Prostate gland (tissue), 2 donors: ENCODE measurements around the gene ARRB1.

Experiments
- POLR2AphosphoS5 ChIP-seq: sonication (generic); formaldehyde crosslinking; IDR thresholded peaks from one replicate; pipeline ENCODE4 v1.6.1; 2017; ENCODE audit warnings: antibody characterized with exemption
- TF ChIP-seq, protein P1 (sequence below), 4 experiments: fragments of 200-600 bp in 2 of 4; fragments of 450-650 bp in 2 of 4; sonication (generic) in 2 of 4; IDR thresholded peaks; 1 replicate in 3 of 4; 2 replicates in 1 of 4; pipeline ENCODE4 v1.5.1; 2016 to 2019; ENCODE audit warnings: antibody characterized with exemption in 4 of 4, mild to moderate bottlenecking in 2 of 4, moderate library complexity in 2 of 4

DNA sequence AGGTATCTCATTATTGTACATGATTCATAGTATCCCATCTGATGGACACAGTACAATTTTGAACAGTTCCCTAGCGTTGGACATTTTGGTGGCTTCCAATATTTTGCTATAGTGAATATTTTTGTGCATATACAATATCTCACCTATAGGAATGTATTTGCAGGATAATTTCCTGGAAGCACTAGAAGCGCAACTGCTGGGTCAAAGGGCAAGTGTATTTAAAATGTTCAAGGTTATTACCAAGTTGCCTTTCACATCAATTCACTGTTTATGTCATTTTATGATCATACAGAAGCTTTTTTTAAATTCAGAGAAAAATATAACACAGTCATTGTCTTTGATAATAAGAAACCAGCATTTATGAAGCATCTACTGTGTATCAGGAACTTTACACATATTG, 28.8 kb upstream of the ARRB1 start:
- TF ChIP-seq POLR2AphosphoS5: no peak
- TF ChIP-seq, protein P1, sequence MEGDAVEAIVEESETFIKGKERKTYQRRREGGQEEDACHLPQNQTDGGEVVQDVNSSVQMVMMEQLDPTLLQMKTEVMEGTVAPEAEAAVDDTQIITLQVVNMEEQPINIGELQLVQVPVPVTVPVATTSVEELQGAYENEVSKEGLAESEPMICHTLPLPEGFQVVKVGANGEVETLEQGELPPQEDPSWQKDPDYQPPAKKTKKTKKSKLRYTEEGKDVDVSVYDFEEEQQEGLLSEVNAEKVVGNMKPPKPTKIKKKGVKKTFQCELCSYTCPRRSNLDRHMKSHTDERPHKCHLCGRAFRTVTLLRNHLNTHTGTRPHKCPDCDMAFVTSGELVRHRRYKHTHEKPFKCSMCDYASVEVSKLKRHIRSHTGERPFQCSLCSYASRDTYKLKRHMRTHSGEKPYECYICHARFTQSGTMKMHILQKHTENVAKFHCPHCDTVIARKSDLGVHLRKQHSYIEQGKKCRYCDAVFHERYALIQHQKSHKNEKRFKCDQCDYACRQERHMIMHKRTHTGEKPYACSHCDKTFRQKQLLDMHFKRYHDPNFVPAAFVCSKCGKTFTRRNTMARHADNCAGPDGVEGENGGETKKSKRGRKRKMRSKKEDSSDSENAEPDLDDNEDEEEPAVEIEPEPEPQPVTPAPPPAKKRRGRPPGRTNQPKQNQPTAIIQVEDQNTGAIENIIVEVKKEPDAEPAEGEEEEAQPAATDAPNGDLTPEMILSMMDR (IDR thresholded peaks at IDR 0.05): no peak
